Muscle layer of colon (tissue), 2 donors: ENCODE measurements around the gene TGFBR2.

Source experiments
- H3K27ac ChIP-seq: one replicate; pipeline ENCODE4 v1.7.0; 2013; ENCODE audit warnings: low read depth, mild to moderate bottlenecking, low read length, moderate library complexity
- H3K27me3 ChIP-seq, 2 donors: one replicate each; pipeline ENCODE4 v1.7.0; 2013; ENCODE audit warnings: low read length in 2 of 2, mild to moderate bottlenecking in 2 of 2; ENCODE audit not compliant: insufficient read depth in 2 of 2, control insufficient read depth in 1 of 2
- H3K36me3 ChIP-seq: one replicate; pipeline ENCODE4 v1.7.0; 2013; ENCODE audit warnings: mild to moderate bottlenecking, low read length; ENCODE audit not compliant: insufficient read depth
- H3K4me1 ChIP-seq: one replicate; pipeline ENCODE4 v1.7.0; 2013; ENCODE audit warnings: mild to moderate bottlenecking, low read length; ENCODE audit not compliant: insufficient read depth
- H3K4me3 ChIP-seq, 2 donors: one replicate each; pipeline ENCODE4 v1.7.0; 2013; ENCODE audit warnings: low read length in 2 of 2, low read depth in 1 of 2, mild to moderate bottlenecking in 1 of 2, moderate library complexity in 1 of 2
- H3K9ac ChIP-seq: one replicate; pipeline ENCODE4 v1.7.0; 2013; ENCODE audit warnings: low read length
- H3K9me3 ChIP-seq: one replicate; pipeline ENCODE4 v1.7.0; 2013; ENCODE audit warnings: mild to moderate bottlenecking, low read length
- donor health status: abdominal sarcoma.
- donor health status: Adenocarcinoma of cecum.

Gene TGFBR2

GRCh38 chr3:30606301-30607031, at the start of gene TGFBR2:
Gene TGFBR2 (plus strand): TSS chr3:30606601. CDS start chr3:30606884, 283 bp downstream.
- peak within 1 kb of the TSS; percentile 85 for H3K9ac ChIP-seq
- H3K36me3 ChIP-seq = no peaks in the 10 kb centered on the region
- no peaks in the 10 kb centered on the region for H3K27me3 ChIP-seq
- H3K9me3 ChIP-seq = no peaks in the 10 kb centered on the region
- H3K27ac ChIP-seq = peak within 1 kb of the TSS; percentile 95
- H3K4me3 ChIP-seq = peak within 1 kb of the TSS; percentile 94 to 96
- H3K4me1 ChIP-seq = peaks cover 34% of the 10 kb centered on the region

- Histone ChIP-seq H3K27ac (no peak overlapping the region), H3K9ac (no peak overlapping the region), H3K4me3 (no peak overlapping the region), H3K27me3 (no peaks in the 10 kb centered on the region), H3K9me3 (no peaks in the 10 kb centered on the region), H3K36me3 (no peaks in the 10 kb centered on the region), H3K4me1 (no peaks in the 10 kb centered on the region)
Measured at GRCh38 chr3:30557746-30558303, 48.6 kb upstream of the TGFBR2 start.

- H3K27me3 ChIP-seq = no peaks in the 10 kb centered on the region
- no peaks in the 10 kb centered on the region for H3K9me3 ChIP-seq
- H3K4me1 ChIP-seq = no peaks in the 10 kb centered on the region
- H3K9ac ChIP-seq = no peak overlapping the region
- no peak overlapping the region for H3K4me3 ChIP-seq
- H3K27ac ChIP-seq = no peak overlapping the region
- no peaks in the 10 kb centered on the region for H3K36me3 ChIP-seq
Measured at GRCh38 chr3:30563956-30564355, 42.4 kb upstream of the TGFBR2 start.

- H3K9me3 ChIP-seq = no peaks in the 10 kb centered on the region
- H3K36me3 ChIP-seq = no peaks in the 10 kb centered on the region
- H3K4me3 ChIP-seq = no peak overlapping the region
- no peaks in the 10 kb centered on the region for H3K4me1 ChIP-seq
- H3K9ac ChIP-seq = no peak overlapping the region
- no peaks in the 10 kb centered on the region for H3K27me3 ChIP-seq
- no peak overlapping the region for H3K27ac ChIP-seq
Measured at GRCh38 chr3:30567139-30567753, 39.2 kb upstream of the TGFBR2 start.

GRCh38 chr3:30576946-30577345, 29.5 kb upstream of the TGFBR2 start:
- Histone ChIP-seq H3K36me3 (no peaks in the 10 kb centered on the region), H3K4me1 (peaks cover 10% of the 10 kb centered on the region), H3K4me3 (no peak overlapping the region)

GRCh38 chr3:30577788-30578187, 28.6 kb upstream of the TGFBR2 start:
- H3K9ac ChIP-seq = no peak overlapping the region
- no peak overlapping the region for H3K4me3 ChIP-seq
- H3K27ac ChIP-seq = no peak overlapping the region
- H3K4me1 ChIP-seq = peaks cover 10% of the 10 kb centered on the region
- H3K36me3 ChIP-seq = no peaks in the 10 kb centered on the region
- H3K9me3 ChIP-seq = no peaks in the 10 kb centered on the region
- no peaks in the 10 kb centered on the region for H3K27me3 ChIP-seq

More at GRCh38 chr3:30576946-30577345, 29.5 kb upstream of the TGFBR2 start:
- no peak overlapping the region for H3K27ac ChIP-seq
- H3K27me3 ChIP-seq = no peaks in the 10 kb centered on the region
- no peaks in the 10 kb centered on the region for H3K9me3 ChIP-seq
- no peak overlapping the region for H3K9ac ChIP-seq

GRCh38 chr3:30578479-30578878, 27.9 kb upstream of the TGFBR2 start:
- H3K27me3 ChIP-seq = no peaks in the 10 kb centered on the region
- peaks cover 10% of the 10 kb centered on the region for H3K4me1 ChIP-seq
- no peaks in the 10 kb centered on the region for H3K9me3 ChIP-seq
- H3K9ac ChIP-seq = no peak overlapping the region
- no peak overlapping the region for H3K27ac ChIP-seq
- H3K36me3 ChIP-seq = no peaks in the 10 kb centered on the region
- H3K4me3 ChIP-seq = no peak overlapping the region

GRCh38 chr3:30578986-30579579, 27.3 kb upstream of the TGFBR2 start:
- Histone ChIP-seq H3K36me3 (no peaks in the 10 kb centered on the region), H3K27ac (no peak overlapping the region), H3K9me3 (no peaks in the 10 kb centered on the region)

GRCh38 chr3:30581067-30581585, 25.3 kb upstream of the TGFBR2 start:
- Histone ChIP-seq H3K27me3 (no peaks in the 10 kb centered on the region), H3K4me1 (peaks cover 10% of the 10 kb centered on the region), H3K36me3 (no peaks in the 10 kb centered on the region), H3K27ac (no peak overlapping the region), H3K9ac (no peak overlapping the region), H3K4me3 (no peak overlapping the region), H3K9me3 (no peaks in the 10 kb centered on the region)

More at GRCh38 chr3:30578986-30579579, 27.3 kb upstream of the TGFBR2 start:
- Histone ChIP-seq H3K4me3 (no peak overlapping the region), H3K27me3 (no peaks in the 10 kb centered on the region), H3K4me1 (peaks cover 10% of the 10 kb centered on the region), H3K9ac (no peak overlapping the region)

GRCh38 chr3:30581982-30582381, 24.4 kb upstream of the TGFBR2 start:
- H3K4me3 ChIP-seq = no peak overlapping the region
- H3K4me1 ChIP-seq = peaks cover 7% of the 10 kb centered on the region
- H3K9me3 ChIP-seq = no peaks in the 10 kb centered on the region
- no peaks in the 10 kb centered on the region for H3K27me3 ChIP-seq
- no peaks in the 10 kb centered on the region for H3K36me3 ChIP-seq
- H3K9ac ChIP-seq = no peak overlapping the region
- no peak overlapping the region for H3K27ac ChIP-seq

- no peak overlapping the region for H3K4me3 ChIP-seq
- H3K27ac ChIP-seq = no peak overlapping the region
- H3K4me1 ChIP-seq = peaks cover under 1% of the 10 kb centered on the region
- H3K9ac ChIP-seq = no peak overlapping the region
- no peaks in the 10 kb centered on the region for H3K9me3 ChIP-seq
- no peaks in the 10 kb centered on the region for H3K27me3 ChIP-seq
- H3K36me3 ChIP-seq = no peaks in the 10 kb centered on the region
Measured at GRCh38 chr3:30583973-30584372, 22.4 kb upstream of the TGFBR2 start.
